ENCODE results near the gene ARHGAP26.

The ARHGAP26 gene

GRCh38 chr5:142758796-142759145, 11.4 kb upstream of the ARHGAP26 start:
- TF ChIP-seq CTCF (IDR thresholded peaks at IDR 0.05; ENCODE audit: low read depth, low read length, missing control alignments), result no peak
- no peak overlapping the region for H3K4me3 ChIP-seq (replicated peaks; ENCODE audit: low read depth, low read length)
- no peak for DNase-seq (ENCODE audit: extremely low read depth, low read depth)

GRCh38 chr5:142763701-142764100, 6.5 kb upstream of the ARHGAP26 start:
- TF ChIP-seq CTCF (IDR thresholded peaks at IDR 0.05; ENCODE audit: low read depth, low read length, missing control alignments), result no peak
- no peak overlapping the region for H3K4me3 ChIP-seq (replicated peaks; ENCODE audit: low read depth, low read length)
- DNase-seq (ENCODE audit: extremely low read depth, low read depth), result no peak

GRCh38 chr5:142767178-142767577, 3.0 kb upstream of the ARHGAP26 start:
- no peak for DNase-seq (ENCODE audit: extremely low read depth, low read depth)
- no peak for TF ChIP-seq CTCF (IDR thresholded peaks at IDR 0.05; ENCODE audit: low read depth, low read length, missing control alignments)
- H3K4me3 ChIP-seq (replicated peaks; ENCODE audit: low read depth, low read length), result no peak overlapping the region

GRCh38 chr5:142767911-142768310, 2.3 kb upstream of the ARHGAP26 start:
- TF ChIP-seq CTCF (IDR thresholded peaks at IDR 0.05; ENCODE audit: low read depth, low read length, missing control alignments), result no peak
- DNase-seq (ENCODE audit: extremely low read depth, low read depth), result no peak
- no peak overlapping the region for H3K4me3 ChIP-seq (replicated peaks; ENCODE audit: low read depth, low read length)

- TF ChIP-seq CTCF (IDR thresholded peaks at IDR 0.05; ENCODE audit: low read depth, low read length, missing control alignments), result no peak
- DNase-seq (ENCODE audit: extremely low read depth, low read depth), result no peak
- H3K4me3 ChIP-seq (replicated peaks; ENCODE audit: low read depth, low read length), result peak overlapping the region; percentile 74
Measured at GRCh38 chr5:142769251-142769792, 855 bp upstream of the ARHGAP26 start.

- DNase-seq (ENCODE audit: extremely low read depth, low read depth), result no peak
- TF ChIP-seq CTCF (IDR thresholded peaks at IDR 0.05; ENCODE audit: low read depth, low read length, missing control alignments), result no peak
- H3K4me3 ChIP-seq (replicated peaks; ENCODE audit: low read depth, low read length), result peak overlapping the region; percentile 74
Measured at GRCh38 chr5:142770650-142771609, 753 bp downstream of the ARHGAP26 start.

Measured in HFF-Myc (cell line).